Measurements from ENCODE around the gene MS4A4A. TPM values are rescaled to one million over a fixed set of nuclear protein-coding genes. Genes with fewer than 3 reads are reported as not detected.

MS4A4A gene
- total and polyA plus RNA-seq, 9 of the 15 experiments (the other 6 are each of a cell fraction or from before 2014, with no cell fraction given) = 0.77 to 41.4 (median 10.1) TPM

DNA sequence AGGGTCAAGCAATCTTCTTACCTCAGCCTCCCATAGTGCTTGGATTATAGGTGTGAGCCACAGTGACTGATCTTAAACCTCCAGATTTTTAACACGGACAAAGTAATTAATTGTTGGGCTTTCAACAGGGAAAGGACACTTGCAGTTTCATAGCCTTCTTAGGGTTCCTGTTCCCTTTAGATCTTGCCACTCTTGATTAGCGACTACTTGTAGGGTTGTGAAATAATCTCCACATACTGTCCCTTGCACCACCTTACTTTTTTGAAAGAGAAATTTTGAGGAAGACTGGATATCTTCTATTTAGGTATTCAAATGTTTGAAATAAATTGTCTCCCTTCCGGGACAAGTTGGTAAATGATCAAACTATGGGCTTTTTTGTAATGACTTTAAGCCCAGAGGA, 45.1 kb upstream of the MS4A4A start:
- CTCF ChIA-PET (ENCODE audit: low intra/inter-chr PET ratio) = no interaction called here
- H3K27ac ChIP-seq (ENCODE audit: extremely low read depth, low read depth, low read length) = no peak overlapping the region

More for the DNA sequence above, 45.1 kb upstream of the MS4A4A start:
- no peak overlapping the region for H3K4me3 ChIP-seq
- intact Hi-C loops (cut with micrococcal nuclease) = loop anchor here (5.0 kb wide), 1 partner anchor 38 kb away; no protein-coding TSS in a partner anchor
- H2AFZ ChIP-seq (ENCODE audit: low read depth, low read length) = no peak overlapping the region; the same call in 1 of the 2 replicates
- in situ Hi-C loops (cut with MboI) = no loop called here
- TF ChIP-seq RNF2 (IDR thresholded peaks at IDR 0.05) (no peak), RFX7 (CRISPR knock-in tag; IDR thresholded peaks at IDR 0.05) (no peak), ZNF444 (CRISPR knock-in tag; IDR thresholded peaks at IDR 0.05) (no peak), FOXK1 (CRISPR knock-in tag; IDR thresholded peaks at IDR 0.05; ENCODE audit: borderline replicate concordance) (no peak), CC2D1A (IDR thresholded peaks at IDR 0.05) (no peak), ESRRB (CRISPR knock-in tag; IDR thresholded peaks at IDR 0.05; ENCODE audit: borderline replicate concordance) (no peak), COPS2 (conservative IDR thresholded peaks at IDR 0.05) (no peak)
- TF ChIP-seq, protein P1, sequence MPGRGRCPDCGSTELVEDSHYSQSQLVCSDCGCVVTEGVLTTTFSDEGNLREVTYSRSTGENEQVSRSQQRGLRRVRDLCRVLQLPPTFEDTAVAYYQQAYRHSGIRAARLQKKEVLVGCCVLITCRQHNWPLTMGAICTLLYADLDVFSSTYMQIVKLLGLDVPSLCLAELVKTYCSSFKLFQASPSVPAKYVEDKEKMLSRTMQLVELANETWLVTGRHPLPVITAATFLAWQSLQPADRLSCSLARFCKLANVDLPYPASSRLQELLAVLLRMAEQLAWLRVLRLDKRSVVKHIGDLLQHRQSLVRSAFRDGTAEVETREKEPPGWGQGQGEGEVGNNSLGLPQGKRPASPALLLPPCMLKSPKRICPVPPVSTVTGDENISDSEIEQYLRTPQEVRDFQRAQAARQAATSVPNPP (IDR thresholded peaks at IDR 0.05; ENCODE audit: borderline replicate concordance, insufficient read depth, insufficient read length) = no peak
- TF ChIP-seq, protein P2, sequence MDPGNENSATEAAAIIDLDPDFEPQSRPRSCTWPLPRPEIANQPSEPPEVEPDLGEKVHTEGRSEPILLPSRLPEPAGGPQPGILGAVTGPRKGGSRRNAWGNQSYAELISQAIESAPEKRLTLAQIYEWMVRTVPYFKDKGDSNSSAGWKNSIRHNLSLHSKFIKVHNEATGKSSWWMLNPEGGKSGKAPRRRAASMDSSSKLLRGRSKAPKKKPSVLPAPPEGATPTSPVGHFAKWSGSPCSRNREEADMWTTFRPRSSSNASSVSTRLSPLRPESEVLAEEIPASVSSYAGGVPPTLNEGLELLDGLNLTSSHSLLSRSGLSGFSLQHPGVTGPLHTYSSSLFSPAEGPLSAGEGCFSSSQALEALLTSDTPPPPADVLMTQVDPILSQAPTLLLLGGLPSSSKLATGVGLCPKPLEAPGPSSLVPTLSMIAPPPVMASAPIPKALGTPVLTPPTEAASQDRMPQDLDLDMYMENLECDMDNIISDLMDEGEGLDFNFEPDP (CRISPR knock-in tag; IDR thresholded peaks at IDR 0.05) = no peak
- TF ChIP-seq, protein P3, sequence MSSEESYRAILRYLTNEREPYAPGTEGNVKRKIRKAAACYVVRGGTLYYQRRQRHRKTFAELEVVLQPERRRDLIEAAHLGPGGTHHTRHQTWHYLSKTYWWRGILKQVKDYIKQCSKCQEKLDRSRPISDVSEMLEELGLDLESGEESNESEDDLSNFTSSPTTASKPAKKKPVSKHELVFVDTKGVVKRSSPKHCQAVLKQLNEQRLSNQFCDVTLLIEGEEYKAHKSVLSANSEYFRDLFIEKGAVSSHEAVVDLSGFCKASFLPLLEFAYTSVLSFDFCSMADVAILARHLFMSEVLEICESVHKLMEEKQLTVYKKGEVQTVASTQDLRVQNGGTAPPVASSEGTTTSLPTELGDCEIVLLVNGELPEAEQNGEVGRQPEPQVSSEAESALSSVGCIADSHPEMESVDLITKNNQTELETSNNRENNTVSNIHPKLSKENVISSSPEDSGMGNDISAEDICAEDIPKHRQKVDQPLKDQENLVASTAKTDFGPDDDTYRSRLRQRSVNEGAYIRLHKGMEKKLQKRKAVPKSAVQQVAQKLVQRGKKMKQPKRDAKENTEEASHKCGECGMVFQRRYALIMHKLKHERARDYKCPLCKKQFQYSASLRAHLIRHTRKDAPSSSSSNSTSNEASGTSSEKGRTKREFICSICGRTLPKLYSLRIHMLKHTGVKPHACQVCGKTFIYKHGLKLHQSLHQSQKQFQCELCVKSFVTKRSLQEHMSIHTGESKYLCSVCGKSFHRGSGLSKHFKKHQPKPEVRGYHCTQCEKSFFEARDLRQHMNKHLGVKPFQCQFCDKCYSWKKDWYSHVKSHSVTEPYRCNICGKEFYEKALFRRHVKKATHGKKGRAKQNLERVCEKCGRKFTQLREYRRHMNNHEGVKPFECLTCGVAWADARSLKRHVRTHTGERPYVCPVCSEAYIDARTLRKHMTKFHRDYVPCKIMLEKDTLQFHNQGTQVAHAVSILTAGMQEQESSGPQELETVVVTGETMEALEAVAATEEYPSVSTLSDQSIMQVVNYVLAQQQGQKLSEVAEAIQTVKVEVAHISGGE (CRISPR knock-in tag; IDR thresholded peaks at IDR 0.05) = no peak
- H3K4me2 ChIP-seq (ENCODE audit: insufficient read depth, low read length) = no peak overlapping the region
- no peaks in the 10 kb centered on the region for H3K9me1 ChIP-seq (ENCODE audit: control insufficient read depth, insufficient read depth, low read length)
- no peaks in the 10 kb centered on the region for H3K36me3 ChIP-seq (ENCODE audit: control insufficient read depth, insufficient read depth, low read length)
- no peaks in the 10 kb centered on the region for H4K20me1 ChIP-seq (replicated peaks; ENCODE audit: control insufficient read depth, insufficient read depth, low read length)
- H3K79me2 ChIP-seq (ENCODE audit: control insufficient read depth, insufficient read depth, low read length) = no peaks in the 10 kb centered on the region
- FAIRE-seq (no peak), DNase-seq (ENCODE audit: extremely low read depth in 1 of 4, low spot score in 3 of 4) (no peak), ATAC-seq (no peak)
- H3K9ac ChIP-seq (ENCODE audit: insufficient read depth in 1 of 2, low read depth in 2 of 2, low read length in 2 of 2) = no peak overlapping the region
- no peaks in the 10 kb centered on the region for H3K9me3 ChIP-seq (replicated peaks; ENCODE audit: control insufficient read depth, insufficient read depth, low read depth, low read length)
- no TSS peak for BruUV-seq (replicated peaks)
- POLR2A ChIA-PET = interaction anchor here (0.8 to 1.0 kb wide), 2 partner anchors 33 to 216 kb away, joined by 3 read pairs; no protein-coding TSS in a partner anchor
- no peaks in the 10 kb centered on the region for H3K27me3 ChIP-seq (ENCODE audit: control insufficient read depth in 2 of 2, insufficient read depth in 2 of 2, low read length in 2 of 2)
- H3K4me1 ChIP-seq (replicated peaks in 1 of 2; ENCODE audit: control insufficient read depth in 2 of 2, insufficient read depth in 2 of 2, low read length in 2 of 2) = 0 out of 5 replicates have a peak, but pooled peaks cover 0 to 2% of the 10 kb centered on the region in 2 experiments
- WGBS (ENCODE audit: insufficient coverage, low coverage, missing lambda C conversion rate) = 11% methylated on average over 3 of the region's 3 CpGs
